Measurements from ENCODE around the gene OR52A1. TPM values are rescaled to one million over a fixed set of nuclear protein-coding genes. Genes with fewer than 3 reads are reported as not detected.
"Not testable (repeated sequence)": the region's sequence is repeated elsewhere in the genome, so short reads cannot be mapped to it uniquely, and the experiment has no call there.

OR52A1 gene
- total RNA-seq, 2 experiments from 2014 or later, result not detected

DNA sequence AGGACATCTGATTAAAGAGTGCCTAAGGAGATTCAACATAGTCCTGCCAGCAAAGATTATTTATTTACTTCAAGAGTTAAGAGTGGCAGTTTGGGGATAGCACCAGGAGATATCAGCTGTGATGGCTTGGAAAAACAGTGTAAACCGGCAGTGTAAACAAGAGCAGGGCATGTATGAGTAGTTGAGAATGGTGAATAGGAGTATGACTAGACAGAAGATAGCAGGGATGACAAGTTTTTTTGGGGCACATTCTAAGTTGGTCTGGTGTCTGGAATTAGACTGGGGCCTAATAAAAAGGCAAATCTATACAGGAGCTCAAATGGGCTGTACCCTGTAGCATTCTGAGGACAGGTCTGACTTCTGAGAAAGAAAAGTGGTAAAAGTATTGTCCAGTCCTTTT is 6.5 kb upstream of the OR52A1 start:
- ATAC-seq; H3K4me1 Mint-ChIP-seq; H3K27ac Mint-ChIP-seq; DNase-seq; CTCF ChIA-PET; H3K27me3 Mint-ChIP-seq; H3K9me3 Mint-ChIP-seq (ENCODE audit: low read depth); H3K36me3 Mint-ChIP-seq; H3K4me3 Mint-ChIP-seq: not testable (repeated sequence)

DNA sequence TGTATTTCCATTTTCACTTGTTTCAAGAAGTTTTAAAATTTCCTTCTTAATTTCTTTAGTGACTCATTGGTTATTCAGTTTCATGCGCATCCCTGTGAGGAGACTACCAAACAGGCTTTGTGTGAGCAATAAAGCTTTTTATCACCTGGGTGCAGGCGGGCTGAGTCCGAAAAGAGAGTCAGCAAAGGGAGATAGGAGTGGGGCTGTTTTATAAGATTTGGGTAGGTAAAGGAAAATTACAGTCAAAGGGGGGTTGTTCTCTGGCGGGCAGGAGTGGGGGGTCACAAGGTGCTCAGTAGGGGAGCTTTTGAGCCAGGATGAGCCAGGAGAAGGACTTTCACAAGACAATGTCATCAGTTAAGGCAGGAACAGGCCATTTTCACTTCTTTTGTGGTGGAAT is 5.7 kb upstream of the OR52A1 start:
- H3K9me3 Mint-ChIP-seq (ENCODE audit: low read depth); H3K27me3 Mint-ChIP-seq: not testable (repeated sequence)

DNA sequence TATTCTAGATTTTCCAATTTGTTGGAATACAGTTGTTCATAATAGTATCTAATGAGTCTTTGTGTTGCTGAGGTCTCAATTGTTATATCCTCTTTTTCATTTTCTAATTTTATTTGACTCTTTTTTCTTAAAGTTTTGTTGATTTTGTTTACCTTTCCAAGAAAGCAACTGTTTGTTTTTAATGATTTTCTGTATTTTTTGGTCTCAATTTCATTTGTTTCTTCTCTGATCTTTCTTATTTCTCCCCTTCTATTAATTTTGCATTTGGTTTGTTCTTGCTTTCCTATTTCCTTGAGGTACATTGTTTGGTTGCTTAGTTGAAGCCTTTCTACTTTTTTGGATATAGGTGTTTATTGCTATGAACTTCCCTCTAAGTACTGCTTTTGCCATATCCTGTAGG is 5.2 kb upstream of the OR52A1 start:
- Mint-ChIP-seq H3K4me3 (no peak overlapping the region), H3K27me3 (no peaks in the 10 kb centered on the region), H3K27ac (no peak overlapping the region), H3K36me3 (no peaks in the 10 kb centered on the region), H3K4me1 (no peaks in the 10 kb centered on the region), H3K9me3 (ENCODE audit: low read depth) (no peaks in the 10 kb centered on the region)
- CTCF ChIA-PET, result no interaction called here
- DNase-seq (no peak), ATAC-seq (no peak)

More for the DNA sequence above, 5.7 kb upstream of the OR52A1 start:
- CTCF ChIA-PET, H3K27ac Mint-ChIP-seq, H3K4me1 Mint-ChIP-seq, H3K4me3 Mint-ChIP-seq, H3K36me3 Mint-ChIP-seq, ATAC-seq, DNase-seq: not testable (repeated sequence)

DNA sequence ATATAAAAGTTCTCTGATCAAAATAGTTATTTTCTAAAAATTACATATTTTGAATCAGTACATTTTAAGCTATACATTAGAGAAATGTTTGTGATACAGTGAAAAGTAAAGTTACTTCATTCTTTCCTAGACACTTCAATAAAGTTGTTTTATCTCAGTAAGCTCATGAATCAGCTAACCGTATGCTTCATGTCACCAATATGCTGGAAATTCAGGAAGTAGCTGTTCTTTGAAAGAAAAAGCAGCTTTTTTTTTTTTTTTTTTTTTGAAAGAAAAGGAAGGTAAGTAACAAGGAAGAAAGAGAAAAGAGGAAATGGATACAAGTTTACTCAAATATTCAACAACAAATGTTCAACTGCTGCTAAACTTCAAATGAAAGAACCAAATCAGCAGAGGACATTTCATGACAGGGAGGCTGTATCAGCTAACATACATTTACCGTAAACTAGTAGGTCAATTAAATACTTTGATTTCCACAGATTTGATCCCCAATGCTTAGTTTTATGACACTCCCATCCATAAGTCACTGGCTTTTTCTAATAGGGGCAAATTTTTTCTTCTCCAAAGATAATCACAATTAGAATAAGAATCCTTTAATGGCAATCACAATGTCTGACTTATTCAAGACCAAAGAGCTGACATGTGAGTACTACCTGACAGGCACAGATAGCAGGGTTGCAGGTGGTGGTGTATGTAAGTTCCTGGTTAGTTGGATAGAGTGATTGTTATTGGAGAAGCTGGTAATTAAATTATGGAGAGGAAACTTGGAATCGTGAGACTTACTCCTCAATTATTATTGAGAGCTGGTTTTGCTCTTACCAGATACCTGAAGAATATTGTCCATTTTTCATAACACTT is 754 bp downstream of the OR52A1 start:
- CTCF ChIA-PET, result no interaction called here
- Mint-ChIP-seq H3K27me3 (no peaks in the 10 kb centered on the region), H3K4me1 (no peaks in the 10 kb centered on the region), H3K27ac (no peak overlapping the region), H3K36me3 (no peaks in the 10 kb centered on the region), H3K9me3 (ENCODE audit: low read depth) (no peaks in the 10 kb centered on the region), H3K4me3 (no peak overlapping the region)
- DNase-seq, result no peak
- ATAC-seq, result no peak

DNA sequence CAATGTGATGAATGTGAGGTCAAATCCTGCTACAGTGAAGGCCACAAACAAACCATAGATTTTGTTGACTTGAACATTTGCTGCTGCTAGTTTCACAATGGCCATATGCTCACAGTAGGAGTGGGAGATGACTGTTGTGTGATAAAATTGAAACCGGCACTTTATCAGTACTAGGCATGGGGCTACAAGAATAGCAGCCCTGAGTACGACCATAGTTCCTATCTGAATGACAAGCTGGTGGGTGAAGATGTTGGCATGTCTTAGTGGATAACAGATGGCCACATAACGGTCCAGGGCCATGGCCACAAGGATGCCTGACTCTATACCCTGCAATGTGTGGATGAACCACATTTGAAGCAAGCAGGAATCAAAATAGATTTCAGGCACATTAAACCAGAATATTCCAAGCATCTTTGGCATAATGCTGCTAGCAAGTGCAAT is 2.8 kb downstream of the OR52A1 start:
- Mint-ChIP-seq H3K9me3 (ENCODE audit: low read depth) (no peaks in the 10 kb centered on the region), H3K4me3 (no peak overlapping the region), H3K27me3 (no peaks in the 10 kb centered on the region), H3K36me3 (no peaks in the 10 kb centered on the region), H3K27ac (no peak overlapping the region), H3K4me1 (no peaks in the 10 kb centered on the region)
- DNase-seq (no peak), ATAC-seq (no peak)
- CTCF ChIA-PET, result no interaction called here

DNA sequence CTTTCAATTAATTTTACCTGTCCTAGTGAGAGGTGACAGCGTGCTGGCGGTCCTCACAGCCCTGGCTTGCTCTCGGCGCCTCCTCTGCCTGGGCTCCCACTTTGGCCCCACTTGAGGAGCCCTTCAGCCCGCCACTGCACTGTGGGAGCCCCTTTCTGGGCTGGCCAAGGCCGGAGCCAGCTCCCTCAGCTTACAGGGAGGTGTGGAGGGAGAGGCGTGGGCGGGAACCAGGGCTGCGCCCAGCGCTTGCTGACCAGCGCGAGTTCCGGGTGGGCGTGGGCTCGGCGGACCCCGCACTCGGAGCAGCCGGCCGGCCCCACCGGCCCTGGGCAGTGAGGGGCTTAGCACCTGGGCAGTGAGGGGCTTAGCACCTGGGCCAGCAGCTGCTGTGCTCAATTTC is 10.4 kb downstream of the OR52A1 start:
- H3K4me3 Mint-ChIP-seq; H3K36me3 Mint-ChIP-seq; H3K27ac Mint-ChIP-seq; H3K27me3 Mint-ChIP-seq; CTCF ChIA-PET; DNase-seq; ATAC-seq; H3K4me1 Mint-ChIP-seq; H3K9me3 Mint-ChIP-seq (ENCODE audit: low read depth): not testable (repeated sequence)

DNA sequence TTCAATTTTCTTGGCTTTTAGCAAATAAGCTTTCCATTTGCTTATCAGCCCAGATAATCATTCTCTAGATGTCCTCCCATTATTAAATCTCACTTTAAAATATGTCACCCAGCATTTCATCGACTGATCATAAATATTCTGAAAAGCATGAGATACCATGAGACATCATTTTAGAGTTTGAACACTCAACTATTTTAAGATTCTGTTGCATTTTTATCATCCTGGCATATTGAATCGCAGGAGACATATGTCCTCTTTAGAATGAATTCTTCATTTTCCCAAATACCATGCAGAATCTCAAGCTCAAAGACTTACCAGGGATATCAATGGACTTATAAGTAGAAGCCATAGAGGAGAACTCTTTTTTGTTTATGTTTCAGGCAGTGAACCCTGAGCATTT is 16.6 kb downstream of the OR52A1 start, which contains the start of gene OR52A5:
Gene OR52A5 (minus strand): TSS at position 361 of the 400 bp plus-strand sequence. CDS start 5,714 bp downstream, outside the sequence.
- ATAC-seq (no peak), DNase-seq (no peak)
- H3K4me3 Mint-ChIP-seq, result no peak within 1 kb of the TSS
- peaks cover 2% of the 10 kb centered on the region for H3K27me3 Mint-ChIP-seq
- no peaks in the 10 kb centered on the region for H3K4me1 Mint-ChIP-seq
- no peaks in the 10 kb centered on the region for H3K9me3 Mint-ChIP-seq (ENCODE audit: low read depth)
- no peaks in the 10 kb centered on the region for H3K36me3 Mint-ChIP-seq
- CTCF ChIA-PET, result no interaction called here
- H3K27ac Mint-ChIP-seq, result no peak within 1 kb of the TSS

DNA sequence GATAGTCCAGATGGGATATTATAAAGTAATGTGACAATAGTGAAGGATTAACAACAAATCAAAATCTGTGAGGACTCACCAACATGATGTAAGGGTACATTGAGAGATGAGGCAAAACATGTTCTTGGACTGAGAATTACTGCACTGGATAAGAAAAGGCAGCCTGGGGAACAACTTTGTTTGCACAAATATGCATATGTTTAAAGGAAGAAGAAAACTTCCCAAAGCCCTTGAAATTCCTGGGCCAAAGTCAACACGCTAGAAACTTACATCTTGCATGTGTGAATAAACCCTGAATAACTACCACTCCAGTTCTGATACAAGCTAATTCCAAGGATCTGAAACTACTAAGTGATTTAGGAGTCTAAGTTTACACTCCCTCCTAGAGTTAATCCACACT is 17.5 kb downstream of the OR52A1 start:
- Mint-ChIP-seq H3K4me3 (no peak overlapping the region), H3K36me3 (no peaks in the 10 kb centered on the region), H3K4me1 (no peaks in the 10 kb centered on the region), H3K9me3 (ENCODE audit: low read depth) (no peaks in the 10 kb centered on the region), H3K27me3 (peaks cover 2% of the 10 kb centered on the region), H3K27ac (no peak overlapping the region)
- DNase-seq (no peak), ATAC-seq (no peak)
- CTCF ChIA-PET, result no interaction called here

DNA sequence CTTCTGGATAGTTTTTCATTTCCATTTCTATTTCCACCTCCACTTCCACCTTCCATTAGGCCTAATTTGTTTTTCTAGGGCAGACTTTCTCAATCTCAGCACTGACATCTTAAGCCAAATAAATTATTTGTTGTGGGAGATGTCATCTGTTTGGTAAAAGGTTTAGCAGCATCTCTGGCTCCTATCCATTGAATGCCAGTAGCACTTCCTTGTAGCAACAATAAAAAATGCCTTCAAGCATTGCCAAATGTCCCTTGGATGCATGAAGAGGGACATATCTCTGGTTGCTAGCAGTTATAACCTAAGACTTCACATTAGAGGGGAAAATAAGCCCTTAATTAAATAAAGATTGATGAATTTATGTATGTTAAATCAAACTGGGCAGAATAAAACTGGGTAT is 18.3 kb downstream of the OR52A1 start:
- H3K4me3 Mint-ChIP-seq, result no peak overlapping the region
- H3K27me3 Mint-ChIP-seq, result peaks cover 2% of the 10 kb centered on the region
- no peaks in the 10 kb centered on the region for H3K4me1 Mint-ChIP-seq
- no peak overlapping the region for H3K27ac Mint-ChIP-seq
- DNase-seq (no peak), ATAC-seq (no peak)
- no peaks in the 10 kb centered on the region for H3K9me3 Mint-ChIP-seq (ENCODE audit: low read depth)
- H3K36me3 Mint-ChIP-seq, result no peaks in the 10 kb centered on the region
- CTCF ChIA-PET, result no interaction called here

DNA sequence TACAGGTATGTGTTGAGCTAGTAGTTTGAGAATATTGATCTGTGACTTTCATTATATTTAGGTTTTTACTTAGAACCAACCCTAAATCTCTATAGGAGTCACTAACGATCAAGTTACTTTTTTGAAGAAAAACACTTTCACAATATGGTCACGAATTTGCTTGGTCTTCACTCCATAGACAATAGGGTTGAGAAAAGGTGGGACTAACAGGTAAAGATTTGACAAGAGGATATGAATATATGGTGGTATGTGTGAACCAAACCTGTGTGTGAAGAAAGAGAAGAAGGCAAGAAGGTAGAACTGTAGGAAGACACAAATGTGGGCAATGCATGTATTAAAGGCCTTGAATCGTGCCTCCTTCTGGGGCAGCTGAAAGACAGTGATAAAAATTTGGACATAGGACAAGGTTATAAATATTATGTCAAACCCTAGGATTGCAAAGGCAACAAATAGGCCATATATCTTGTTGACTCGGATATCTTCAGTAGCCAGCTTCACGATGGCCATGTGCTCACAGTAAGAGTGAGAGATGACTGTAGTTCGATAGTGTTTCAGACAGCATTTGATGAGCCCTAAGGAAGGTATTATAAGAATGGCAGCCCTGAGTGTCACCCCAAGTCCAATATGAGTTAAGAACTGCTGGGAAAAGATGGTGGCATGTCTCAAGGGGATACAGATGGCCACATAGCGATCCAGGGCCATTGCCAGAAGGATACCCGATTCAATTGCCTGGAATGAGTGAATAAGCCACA is 22.8 kb downstream of the OR52A1 start:
- H3K36me3 Mint-ChIP-seq, result no peaks in the 10 kb centered on the region
- ATAC-seq (no peak), DNase-seq (no peak)
- no peaks in the 10 kb centered on the region for H3K4me1 Mint-ChIP-seq
- H3K27me3 Mint-ChIP-seq, result no peaks in the 10 kb centered on the region
- H3K4me3 Mint-ChIP-seq, result no peak overlapping the region
- no peaks in the 10 kb centered on the region for H3K9me3 Mint-ChIP-seq (ENCODE audit: low read depth)
- CTCF ChIA-PET, result no interaction called here
- H3K27ac Mint-ChIP-seq, result no peak overlapping the region

DNA sequence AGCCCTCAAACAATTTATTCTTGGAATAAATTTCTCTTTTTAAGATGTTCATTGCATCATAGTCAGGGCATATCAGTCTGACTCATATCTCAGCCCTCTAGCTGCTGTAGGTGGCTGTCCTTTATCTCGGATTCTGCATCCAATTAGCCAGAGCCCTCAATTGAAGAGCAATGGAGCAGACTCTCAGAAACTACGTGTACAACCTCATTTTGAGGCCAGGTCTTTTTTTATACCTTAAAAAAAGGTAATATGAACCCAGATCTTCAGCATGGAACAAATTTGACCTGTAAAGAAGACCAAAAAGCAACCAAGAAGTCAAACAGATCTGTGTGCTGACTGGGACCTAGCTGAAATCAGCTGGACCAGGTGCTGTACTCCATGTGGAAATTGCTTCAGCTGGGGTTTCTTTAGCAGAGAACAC is 25.1 kb downstream of the OR52A1 start:
- no peak overlapping the region for H3K27ac Mint-ChIP-seq
- ATAC-seq (no peak), DNase-seq (no peak)
- H3K9me3 Mint-ChIP-seq (ENCODE audit: low read depth), result no peaks in the 10 kb centered on the region
- CTCF ChIA-PET, result no interaction called here
- no peaks in the 10 kb centered on the region for H3K36me3 Mint-ChIP-seq
- no peak overlapping the region for H3K4me3 Mint-ChIP-seq
- H3K4me1 Mint-ChIP-seq, result no peaks in the 10 kb centered on the region
- H3K27me3 Mint-ChIP-seq, result peaks cover 14% of the 10 kb centered on the region

DNA sequence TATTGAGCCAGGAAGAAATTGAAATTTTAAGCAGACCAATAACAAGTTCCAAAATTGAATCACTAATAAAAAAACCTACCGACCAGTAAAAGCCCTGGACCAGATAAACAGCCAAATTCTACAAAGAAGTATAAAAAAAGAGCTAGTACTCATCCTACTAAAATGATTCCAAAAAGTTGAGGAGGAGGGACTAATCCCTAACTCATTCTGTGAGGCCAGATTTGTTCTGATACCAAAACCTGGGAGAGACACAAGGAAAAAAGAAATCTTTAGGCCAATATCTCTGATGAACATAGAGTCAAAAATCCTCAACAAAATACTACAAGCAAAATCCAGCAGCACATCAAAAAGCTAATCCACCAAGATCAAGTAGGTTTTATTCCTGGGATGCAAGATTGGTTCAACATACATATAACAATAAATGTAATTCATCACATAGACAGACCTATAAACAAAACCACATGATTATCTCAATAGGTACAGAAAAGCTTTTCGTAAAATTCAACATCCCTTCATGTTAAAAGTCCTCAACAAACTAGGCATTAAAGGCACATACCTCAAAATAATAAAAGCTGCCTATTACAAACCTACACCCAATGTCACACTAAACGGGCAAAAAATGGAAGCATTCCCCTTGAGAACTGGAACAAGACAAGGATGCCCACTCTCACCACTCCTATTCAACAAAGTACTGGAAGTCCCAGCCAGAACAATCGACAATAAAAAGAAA is 29.5 kb downstream of the OR52A1 start:
- no peak for ATAC-seq
- H3K27ac Mint-ChIP-seq, result no peak overlapping the region
- no peaks in the 10 kb centered on the region for H3K4me1 Mint-ChIP-seq
- no peak overlapping the region for H3K4me3 Mint-ChIP-seq
- no peaks in the 10 kb centered on the region for H3K9me3 Mint-ChIP-seq (ENCODE audit: low read depth)
- CTCF ChIA-PET, result interaction anchor here (0.7 kb wide), 1 partner anchor 17 kb away, joined by 3 read pairs; no protein-coding TSS in a partner anchor
- DNase-seq, result no peak
- peaks cover 19% of the 10 kb centered on the region for H3K27me3 Mint-ChIP-seq
- no peaks in the 10 kb centered on the region for H3K36me3 Mint-ChIP-seq

DNA sequence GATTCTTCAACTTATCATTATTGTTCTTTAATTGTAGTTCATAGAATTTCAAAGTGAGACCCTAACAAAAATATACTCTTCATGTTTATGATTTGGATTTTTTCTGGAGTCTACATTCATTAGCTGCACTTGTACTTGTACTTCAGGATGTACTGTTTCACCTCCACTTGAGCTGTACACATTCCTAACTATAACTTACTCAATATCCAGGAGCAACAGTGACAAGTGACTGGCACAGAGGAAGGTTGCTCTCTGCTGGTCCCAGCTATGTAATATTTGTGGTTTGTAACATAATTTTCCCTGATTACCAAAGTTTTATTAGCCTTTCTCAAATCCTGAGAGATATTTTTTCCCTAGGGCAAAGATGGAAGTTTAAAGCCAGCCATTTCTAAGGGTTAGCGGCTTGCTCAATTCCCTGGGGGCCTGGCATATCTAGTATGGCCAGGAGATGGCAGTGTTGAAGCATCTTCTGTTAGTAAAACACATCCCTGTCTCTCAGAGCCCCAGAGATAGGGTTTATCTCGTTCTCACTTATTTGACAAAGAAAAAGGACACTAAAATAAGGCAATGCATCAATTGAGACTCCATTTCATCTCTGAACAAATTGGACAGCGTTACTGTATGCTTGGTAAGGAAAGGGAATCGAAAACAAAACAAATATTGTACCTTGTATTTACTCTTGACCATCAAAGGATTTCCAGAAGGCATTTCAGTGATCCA is 30.6 kb downstream of the OR52A1 start:
- Mint-ChIP-seq H3K27ac (no peak overlapping the region), H3K9me3 (ENCODE audit: low read depth) (no peaks in the 10 kb centered on the region), H3K4me1 (no peaks in the 10 kb centered on the region), H3K27me3 (peaks cover 19% of the 10 kb centered on the region), H3K4me3 (no peak overlapping the region), H3K36me3 (no peaks in the 10 kb centered on the region)
- CTCF ChIA-PET, result no interaction called here
- DNase-seq (peak; percentile 58), ATAC-seq (peak; percentile 61)
